ENCODE measurements around the gene RNF138. TPM values are rescaled to one million over a fixed set of nuclear protein-coding genes. Genes with fewer than 3 reads are reported as not detected.

The RNF138 gene
- total RNA-seq, 1 experiment from 2014 or later: 26.4 TPM

Other genes with a start within 250 kb of the RNF138 start
- 19.8 and 21.1 TPM in 2 replicates for gene TRAPPC8, start 148.7 kb upstream of the RNF138 start, total RNA-seq (2022)
- gene RNF125, start 73.0 kb upstream of the RNF138 start, total RNA-seq (2022): 0.39 and 0.61 TPM in 2 replicates
- not detected in 2 replicates for gene MEP1B, start 98.2 kb downstream of the RNF138 start, total RNA-seq (2022)

Measured in Caco-2 (cell line).